Esophagus muscularis mucosa (tissue), 3 donors: ENCODE data around the gene KCTD5.

Experiments
- POLR2A ChIP-seq: fragments of 450-650 bp; IDR thresholded peaks from one replicate; pipeline ENCODE4 v1.6.1; 2017; ENCODE audit warnings: antibody characterized with exemption, moderate library complexity, mild to moderate bottlenecking, low read depth
- TF ChIP-seq, protein P1 (sequence below), 3 experiments: fragments of 200-600 bp in 2 of 3; fragments of 450-650 bp in 1 of 3; sonication (generic) in 2 of 3; IDR thresholded peaks; one replicate each; pipeline ENCODE4 v1.5.1; 2017 to 2019; ENCODE audit warnings: antibody characterized with exemption in 3 of 3, mild to moderate bottlenecking in 2 of 3, moderate library complexity in 1 of 3

DNA sequence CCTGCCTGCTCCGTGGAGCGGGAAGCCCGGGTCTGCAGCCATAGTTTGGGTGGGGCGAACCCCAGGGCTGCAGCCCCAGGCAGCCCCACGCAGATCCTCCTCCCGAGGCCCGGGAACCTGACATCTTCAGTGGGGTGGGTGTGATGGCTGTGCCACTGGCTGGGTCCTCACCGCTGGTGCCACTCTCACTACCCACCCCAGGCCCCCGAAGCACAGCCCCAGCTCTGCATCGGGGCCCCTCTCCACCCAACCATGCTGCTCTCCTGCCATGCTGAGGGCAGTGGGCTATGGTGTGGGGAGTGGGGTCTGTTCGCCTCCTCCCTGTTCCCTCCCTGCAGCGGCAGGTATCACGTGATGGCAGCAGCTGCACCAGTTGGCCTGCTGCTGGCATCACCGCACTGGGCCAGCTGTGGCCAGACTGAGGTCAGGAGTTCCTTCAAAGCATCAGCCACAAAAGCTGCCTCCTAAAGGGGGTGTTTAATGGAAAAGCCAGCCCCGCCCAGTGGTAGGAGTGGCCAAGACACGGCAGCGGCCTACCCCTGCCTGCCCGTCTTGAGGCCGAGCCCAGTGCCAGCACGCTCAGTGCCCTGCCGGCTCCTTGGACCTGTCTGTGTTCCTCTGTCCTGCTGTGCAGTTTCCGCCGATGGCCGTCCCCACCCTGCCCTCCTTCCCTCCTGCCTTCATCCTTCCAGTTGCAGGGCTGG is 10.8 kb downstream of the KCTD5 start:
- TF ChIP-seq, protein P1, sequence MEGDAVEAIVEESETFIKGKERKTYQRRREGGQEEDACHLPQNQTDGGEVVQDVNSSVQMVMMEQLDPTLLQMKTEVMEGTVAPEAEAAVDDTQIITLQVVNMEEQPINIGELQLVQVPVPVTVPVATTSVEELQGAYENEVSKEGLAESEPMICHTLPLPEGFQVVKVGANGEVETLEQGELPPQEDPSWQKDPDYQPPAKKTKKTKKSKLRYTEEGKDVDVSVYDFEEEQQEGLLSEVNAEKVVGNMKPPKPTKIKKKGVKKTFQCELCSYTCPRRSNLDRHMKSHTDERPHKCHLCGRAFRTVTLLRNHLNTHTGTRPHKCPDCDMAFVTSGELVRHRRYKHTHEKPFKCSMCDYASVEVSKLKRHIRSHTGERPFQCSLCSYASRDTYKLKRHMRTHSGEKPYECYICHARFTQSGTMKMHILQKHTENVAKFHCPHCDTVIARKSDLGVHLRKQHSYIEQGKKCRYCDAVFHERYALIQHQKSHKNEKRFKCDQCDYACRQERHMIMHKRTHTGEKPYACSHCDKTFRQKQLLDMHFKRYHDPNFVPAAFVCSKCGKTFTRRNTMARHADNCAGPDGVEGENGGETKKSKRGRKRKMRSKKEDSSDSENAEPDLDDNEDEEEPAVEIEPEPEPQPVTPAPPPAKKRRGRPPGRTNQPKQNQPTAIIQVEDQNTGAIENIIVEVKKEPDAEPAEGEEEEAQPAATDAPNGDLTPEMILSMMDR (IDR thresholded peaks at IDR 0.05) = no peak
- no peak for TF ChIP-seq POLR2A
